PC-9 (cell line): ENCODE measurements around the gene ARHGAP44. TPM values are rescaled to one million over a fixed set of nuclear protein-coding genes. Genes with fewer than 3 reads are reported as not detected.

ENCODE experiments used
- BruUV-seq: library from RNA; stranded (reverse); fragments of 400-500 nt; replicated peaks from 2 replicates; lab custom pipeline; 2021; lab: Mats Ljungman, UMichigan
- CTCF ChIA-PET: fragments of 300-600 bp; sonication (Branson Sonifier 250); formaldehyde crosslinking; loops from one replicate; lab custom pipeline; 2022; ENCODE audit warnings: antibody characterized with exemption; lab: Charles Lee
- POLR2A ChIA-PET: fragments of 300-600 bp; sonication (Branson Sonifier 250); formaldehyde crosslinking; loops from one replicate; lab custom pipeline; 2022; ENCODE audit warnings: antibody characterized with exemption; ENCODE audit not compliant: unreplicated experiment; lab: Charles Lee
- DNase-seq, 2 experiments: peaks; one replicate each; pipeline versions ENCODE4 v3.0.0 to v3.0.0-alpha.2; 2015 to 2022; ENCODE audit warnings: mixed read lengths in 1 of 2
- H2AFZ ChIP-seq: fragments of 200-600 bp; sonication (generic); 2 replicates; pipeline ENCODE4 v1.8.1; 2017; ENCODE audit warnings: antibody characterized with exemption
- H3F3A ChIP-seq: fragments of 200-600 bp; sonication (generic); 2 replicates; pipeline ENCODE4 v1.8.1; 2017; ENCODE audit warnings: antibody characterized with exemption, mild to moderate bottlenecking, low read depth; ENCODE audit not compliant: insufficient read depth
- H3K27ac ChIP-seq: fragments of 200-600 bp; sonication (generic); 2 replicates; pipeline ENCODE4 v1.6.1; 2016; ENCODE audit warnings: mixed run types
- H3K27me3 ChIP-seq: fragments of 200-600 bp; sonication (generic); 2 replicates; pipeline ENCODE4 v1.6.1; 2016; ENCODE audit warnings: low read depth, mixed run types; ENCODE audit not compliant: insufficient read depth
- H3K36me3 ChIP-seq: fragments of 200-600 bp; sonication (generic); 2 replicates; pipeline ENCODE4 v1.6.1; 2016; ENCODE audit warnings: low read depth, mixed run types
- H3K4me1 ChIP-seq: fragments of 200-600 bp; sonication (generic); replicated peaks from 2 replicates; pipeline ENCODE4 v1.6.1; 2016; ENCODE audit warnings: mixed run types; ENCODE audit not compliant: insufficient read depth
- H3K4me2 ChIP-seq: fragments of 200-600 bp; sonication (generic); 2 replicates; pipeline ENCODE4 v1.6.1; 2017; ENCODE audit warnings: mixed run types
- H3K4me3 ChIP-seq: fragments of 200-600 bp; sonication (generic); 2 replicates; pipeline ENCODE4 v1.6.1; 2016; ENCODE audit warnings: mixed run types
- H3K79me2 ChIP-seq: fragments of 200-600 bp; sonication (generic); 2 replicates; pipeline ENCODE4 v1.6.1; 2017; ENCODE audit warnings: low read depth, mixed run types
- H3K9me2 ChIP-seq: fragments of 200-600 bp; sonication (generic); 2 replicates; pipeline ENCODE4 v1.8.1; 2017; ENCODE audit warnings: mild to moderate bottlenecking; ENCODE audit not compliant: insufficient read depth
- H3K9me3 ChIP-seq: fragments of 200-600 bp; sonication (generic); 2 replicates; pipeline ENCODE4 v1.8.1; 2016; ENCODE audit warnings: low read depth; ENCODE audit not compliant: insufficient read depth
- H4K20me1 ChIP-seq: fragments of 200-600 bp; sonication (generic); 2 replicates; pipeline ENCODE4 v1.8.1; 2017; ENCODE audit not compliant: insufficient read depth
- CTCF ChIP-seq: fragments of 200-600 bp; sonication (generic); conservative IDR thresholded peaks from 2 replicates; pipeline ENCODE4 v1.6.1; 2017; ENCODE audit warnings: mixed run types, antibody characterized with exemption, mild to moderate bottlenecking, moderate library complexity
- EZH2 ChIP-seq: fragments of 200-600 bp; sonication (generic); IDR thresholded peaks from 2 replicates; pipeline ENCODE4 v1.8.0; 2017; ENCODE audit warnings: antibody characterized with exemption, low read depth
- intact Hi-C: fragments of 100-400 bp; cut with micrococcal nuclease; formaldehyde crosslinking; loops from one replicate; pipeline ENCODE4 v1.10.0; 2022; ENCODE audit not compliant: unreplicated experiment
- total RNA-seq: library from RNA; stranded (reverse); gene quantifications from 2 replicates; pipeline ENCODE4 v1.2.3, GENCODE V29; 2021

Gene ARHGAP44
- total RNA-seq, 1 experiment from 2014 or later: not detected

DNA sequence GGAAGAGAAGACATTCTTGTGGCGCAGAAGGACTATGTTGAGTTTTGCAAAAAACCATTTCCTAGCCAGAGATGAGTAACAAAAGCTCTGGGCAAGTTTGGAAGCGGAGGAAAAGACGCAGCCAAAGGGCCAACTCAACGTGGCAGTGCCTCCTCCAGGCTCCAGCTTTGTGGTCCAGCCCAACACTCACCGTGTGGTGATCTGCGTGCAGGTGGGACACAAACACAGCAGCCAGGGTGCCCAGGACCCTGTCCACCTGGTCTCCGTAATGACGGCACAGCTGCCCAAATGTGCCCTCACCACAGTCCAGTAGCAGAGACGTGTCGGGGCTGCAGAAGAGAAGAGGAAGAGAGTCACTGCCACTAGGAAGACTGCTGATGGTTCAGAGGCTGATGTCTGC, 207.1 kb downstream of the ARHGAP44 start:
- no peak for DNase-seq
- Histone ChIP-seq H3K9me3 (no peaks in the 10 kb centered on the region), H3K4me3 (no peak overlapping the region), H3K27me3 (no peaks in the 10 kb centered on the region), H4K20me1 (no peaks in the 10 kb centered on the region), H3K9me2 (no peaks in the 10 kb centered on the region), H2AFZ (no peak overlapping the region), H3K27ac (no peak overlapping the region), H3K4me1 (no peaks in the 10 kb centered on the region), H3F3A (no peaks in the 10 kb centered on the region), H3K4me2 (no peak overlapping the region), H3K36me3 (no peaks in the 10 kb centered on the region), H3K79me2 (no peaks in the 10 kb centered on the region)
- BruUV-seq: no TSS peak
- intact Hi-C loops: no loop called here
- ChIA-PET POLR2A (no interaction called here), CTCF (no interaction called here)
- TF ChIP-seq EZH2 (no peak), CTCF (no peak)

GRCh38 chr17:12996941-12997340, 207.6 kb downstream of the ARHGAP44 start:
- Histone ChIP-seq H3K79me2 (no peaks in the 10 kb centered on the region), H3K27me3 (no peaks in the 10 kb centered on the region), H3K4me2 (no peak overlapping the region), H4K20me1 (no peaks in the 10 kb centered on the region), H3K4me3 (no peak overlapping the region), H3K4me1 (no peaks in the 10 kb centered on the region), H3K27ac (no peak overlapping the region), H3K36me3 (no peaks in the 10 kb centered on the region), H3K9me2 (no peaks in the 10 kb centered on the region), H3F3A (no peaks in the 10 kb centered on the region), H3K9me3 (no peaks in the 10 kb centered on the region), H2AFZ (no peak overlapping the region)
- CTCF ChIA-PET: no interaction called here
- POLR2A ChIA-PET: no interaction called here
- no peak for TF ChIP-seq CTCF
- TF ChIP-seq EZH2: no peak
- BruUV-seq: no TSS peak
- intact Hi-C loops: no loop called here
- no peak for DNase-seq

GRCh38 chr17:12998461-12998860, 209.2 kb downstream of the ARHGAP44 start:
- no peak overlapping the region for H3K4me2 ChIP-seq
- TF ChIP-seq EZH2 (no peak), CTCF (no peak)
- H3K36me3 ChIP-seq: no peaks in the 10 kb centered on the region

More at GRCh38 chr17:12998461-12998860, 209.2 kb downstream of the ARHGAP44 start:
- Histone ChIP-seq H3K27me3 (no peaks in the 10 kb centered on the region), H3K9me3 (no peaks in the 10 kb centered on the region), H3K79me2 (no peaks in the 10 kb centered on the region), H2AFZ (no peak overlapping the region), H3K9me2 (no peaks in the 10 kb centered on the region), H3K4me1 (no peaks in the 10 kb centered on the region), H3K4me3 (no peak overlapping the region), H3F3A (no peaks in the 10 kb centered on the region), H4K20me1 (no peaks in the 10 kb centered on the region; the same call in 1 of the 2 replicates), H3K27ac (no peak overlapping the region)
- BruUV-seq: no TSS peak
- POLR2A ChIA-PET: no interaction called here
- intact Hi-C loops: no loop called here
- no peak for DNase-seq
- CTCF ChIA-PET: no interaction called here
